ENCODE measurements around the gene PIP5KL1. TPM values are rescaled to one million over a fixed set of nuclear protein-coding genes. Genes with fewer than 3 reads are reported as not detected.

PIP5KL1 gene
- total and polyA plus RNA-seq, 8 donors, result 0.50 to 98.0 (median 3.3) TPM; not detected in 1

DNA sequence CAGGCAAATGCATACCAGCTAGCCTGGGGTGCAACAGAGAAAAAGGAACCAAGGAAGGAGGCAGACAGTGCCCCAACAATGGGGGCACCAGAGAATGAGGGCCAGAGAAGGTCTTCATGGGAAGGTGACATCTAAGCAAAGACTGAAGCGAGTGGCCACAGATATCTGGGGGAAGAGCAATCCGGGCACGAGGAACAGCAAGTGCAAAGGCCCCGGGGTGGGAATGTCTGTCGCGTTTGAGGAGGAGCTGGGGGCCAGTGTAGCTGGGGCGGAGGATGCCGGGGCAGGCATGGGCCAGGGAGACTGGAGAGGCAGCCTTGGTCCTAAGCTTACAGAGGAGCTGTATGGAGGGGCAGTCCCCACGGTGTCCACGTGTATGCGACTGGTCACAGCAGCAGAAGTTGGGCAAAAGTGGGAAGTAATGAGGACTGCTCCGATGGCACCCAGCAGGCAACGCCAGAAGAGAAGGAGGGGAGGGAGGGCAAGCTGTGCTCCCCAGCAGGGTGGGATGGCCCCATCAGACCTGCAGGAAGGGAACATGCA, 31.1 kb upstream of the PIP5KL1 start:
- peaks cover 0 to 7% (median 0%) of the 10 kb centered on the region in 4 donors for H3K36me3 ChIP-seq
- no peaks in the 10 kb centered on the region for H3K27me3 ChIP-seq
- no peaks in the 10 kb centered on the region for H3K9me3 ChIP-seq
- DNase-seq, result no peak
- intact Hi-C loops (cut with DNase I; ENCODE audit: low total_unique reads), result no loop called here
- peaks cover 55 to 90% (median 75%) of the 10 kb centered on the region in 4 donors for H3K4me1 ChIP-seq
- TF ChIP-seq, protein P1, sequence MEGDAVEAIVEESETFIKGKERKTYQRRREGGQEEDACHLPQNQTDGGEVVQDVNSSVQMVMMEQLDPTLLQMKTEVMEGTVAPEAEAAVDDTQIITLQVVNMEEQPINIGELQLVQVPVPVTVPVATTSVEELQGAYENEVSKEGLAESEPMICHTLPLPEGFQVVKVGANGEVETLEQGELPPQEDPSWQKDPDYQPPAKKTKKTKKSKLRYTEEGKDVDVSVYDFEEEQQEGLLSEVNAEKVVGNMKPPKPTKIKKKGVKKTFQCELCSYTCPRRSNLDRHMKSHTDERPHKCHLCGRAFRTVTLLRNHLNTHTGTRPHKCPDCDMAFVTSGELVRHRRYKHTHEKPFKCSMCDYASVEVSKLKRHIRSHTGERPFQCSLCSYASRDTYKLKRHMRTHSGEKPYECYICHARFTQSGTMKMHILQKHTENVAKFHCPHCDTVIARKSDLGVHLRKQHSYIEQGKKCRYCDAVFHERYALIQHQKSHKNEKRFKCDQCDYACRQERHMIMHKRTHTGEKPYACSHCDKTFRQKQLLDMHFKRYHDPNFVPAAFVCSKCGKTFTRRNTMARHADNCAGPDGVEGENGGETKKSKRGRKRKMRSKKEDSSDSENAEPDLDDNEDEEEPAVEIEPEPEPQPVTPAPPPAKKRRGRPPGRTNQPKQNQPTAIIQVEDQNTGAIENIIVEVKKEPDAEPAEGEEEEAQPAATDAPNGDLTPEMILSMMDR (IDR thresholded peaks at IDR 0.05), result no peak
- TF ChIP-seq EP300 (IDR thresholded peaks at IDR 0.05), result no peak
- TF ChIP-seq POLR2AphosphoS5 (IDR thresholded peaks at IDR 0.05), result no peak
- TF ChIP-seq POLR2A (IDR thresholded peaks at IDR 0.05), result no peak
- no peak overlapping the region for H3K4me3 ChIP-seq
- H3K27ac ChIP-seq, result peak overlapping the region in 4 of 5 donors; percentile 63 to 99 (median 96)
- 93 to 95% (median 94%) methylated on average over 13 of the region's 13 CpGs for WGBS, 5 donors

DNA sequence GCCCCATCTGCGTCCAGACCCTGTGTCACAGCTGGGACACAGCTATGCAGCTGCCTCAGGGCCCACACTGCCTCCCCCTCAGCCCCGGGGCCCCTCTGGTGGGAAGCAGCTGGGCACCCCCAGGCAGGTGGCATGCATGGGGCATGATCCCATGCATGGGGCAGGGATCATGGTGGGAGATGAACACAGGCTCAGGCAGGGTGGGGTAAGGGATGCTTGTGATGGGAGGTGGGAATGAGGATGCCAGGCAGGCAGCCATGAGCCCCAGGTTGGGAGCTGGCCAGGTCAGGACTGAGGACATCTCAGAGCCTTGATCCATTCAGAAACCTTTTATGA, 30.5 kb upstream of the PIP5KL1 start:
- Histone ChIP-seq H3K36me3 (peaks cover 0 to 7% (median 0%) of the 10 kb centered on the region in 4 donors), H3K27ac (peak overlapping the region; percentile 12 to 99 (median 94)), H3K4me3 (no peak overlapping the region), H3K9me3 (no peaks in the 10 kb centered on the region), H3K27me3 (no peaks in the 10 kb centered on the region), H3K4me1 (peaks cover 55 to 90% (median 72%) of the 10 kb centered on the region in 4 donors)
- intact Hi-C loops (cut with DNase I; ENCODE audit: low total_unique reads), result no loop called here
- TF ChIP-seq POLR2AphosphoS5 (IDR thresholded peaks at IDR 0.05), result no peak
- TF ChIP-seq POLR2A (IDR thresholded peaks at IDR 0.05), result no peak
- TF ChIP-seq, protein P1 (IDR thresholded peaks at IDR 0.05), result no peak
- no peak for TF ChIP-seq EP300 (IDR thresholded peaks at IDR 0.05)
- DNase-seq, result no peak
- WGBS, 5 donors, result 40 to 96% (median 92%) methylated on average over 1 to 2 of the region's 2 CpGs

DNA sequence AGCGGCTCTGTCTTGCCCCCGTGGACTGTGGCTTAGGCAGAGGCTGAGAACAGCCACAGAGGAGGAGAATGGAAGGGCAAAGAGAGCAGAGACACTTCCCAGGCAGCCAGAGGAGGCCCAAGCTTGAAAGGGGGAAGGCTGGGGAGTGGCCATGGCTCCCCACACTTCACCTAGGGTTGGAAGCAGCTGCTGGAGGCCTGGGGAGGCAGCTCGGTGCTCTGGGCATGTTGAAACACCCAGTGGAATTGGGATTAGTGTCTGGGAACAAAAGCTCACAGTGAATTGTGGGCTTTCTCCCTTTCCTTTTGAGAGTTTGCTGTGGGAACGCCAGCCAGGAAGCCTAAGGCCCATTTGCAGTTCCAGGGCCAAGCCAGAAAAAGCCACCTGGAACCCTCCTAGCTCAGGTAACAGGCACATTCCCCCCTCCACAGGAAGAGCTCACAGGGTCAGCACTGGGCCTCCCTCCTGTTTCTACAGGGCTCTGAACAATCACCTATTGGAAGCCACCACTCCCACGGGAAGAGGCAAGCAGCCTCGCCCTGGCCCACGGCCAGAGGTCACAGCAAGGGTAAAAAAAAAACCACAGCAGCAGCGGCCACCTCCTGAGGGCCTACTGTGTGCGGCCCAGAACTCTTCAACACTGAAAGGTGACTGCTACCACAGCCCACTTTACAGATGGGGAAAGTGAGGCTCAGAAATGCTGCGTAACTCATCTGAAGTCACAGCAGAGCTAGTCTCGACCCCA, 30.0 kb upstream of the PIP5KL1 start:
- WGBS, 5 donors, result 32 to 45% (median 43%) methylated on average over 10 to 11 of the region's 11 CpGs
- Histone ChIP-seq H3K4me1 (peaks cover 55 to 90% (median 71%) of the 10 kb centered on the region in 4 donors), H3K4me3 (no peak overlapping the region), H3K27ac (peak overlapping the region; percentile 12 to 99 (median 94)), H3K9me3 (no peaks in the 10 kb centered on the region), H3K36me3 (peaks cover 0 to 7% (median 0%) of the 10 kb centered on the region in 4 donors), H3K27me3 (no peaks in the 10 kb centered on the region)
- DNase-seq, result peak in 1 of 2 donors; percentile 61
- intact Hi-C loops (cut with DNase I; ENCODE audit: low total_unique reads), result no loop called here
- TF ChIP-seq POLR2A (IDR thresholded peaks at IDR 0.05) (no peak), EP300 (IDR thresholded peaks at IDR 0.05) (no peak)

DNA sequence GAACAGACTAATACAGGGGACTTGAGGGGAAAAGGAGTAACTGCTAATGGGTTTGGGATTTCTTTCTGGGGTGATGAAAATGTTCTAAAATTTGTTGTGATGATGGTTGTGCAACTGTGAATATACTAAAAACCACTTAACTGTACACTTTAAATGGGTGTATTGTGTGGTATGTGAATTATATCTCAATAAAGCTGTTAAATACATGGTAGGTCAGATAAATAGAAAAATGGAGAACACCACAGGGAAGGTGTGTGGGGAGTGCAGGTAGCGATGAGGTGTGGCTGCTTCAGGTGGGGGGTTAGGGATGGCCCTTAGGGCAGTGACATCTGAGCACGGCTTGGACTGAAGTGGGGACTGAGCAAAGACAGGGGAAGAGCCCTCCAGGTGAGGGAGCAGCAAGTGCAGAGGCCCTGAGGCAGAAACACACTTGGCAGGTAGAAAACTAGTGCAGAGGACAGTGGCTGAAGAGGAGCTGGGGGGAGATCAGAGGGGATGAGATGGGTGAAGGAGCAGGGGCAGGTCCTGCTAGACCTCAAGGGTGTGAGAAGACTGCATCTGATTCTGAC, 29.3 kb upstream of the PIP5KL1 start:
- TF ChIP-seq POLR2A (IDR thresholded peaks at IDR 0.05), result no peak
- no peak for TF ChIP-seq EP300 (IDR thresholded peaks at IDR 0.05)
- TF ChIP-seq POLR2AphosphoS5 (IDR thresholded peaks at IDR 0.05), result no peak
- TF ChIP-seq, protein P1 (IDR thresholded peaks at IDR 0.05), result no peak
- Histone ChIP-seq H3K27ac (peak overlapping the region; percentile 12 to 99 (median 94)), H3K4me3 (no peak overlapping the region), H3K36me3 (peaks cover 0 to 7% (median 0%) of the 10 kb centered on the region in 4 donors), H3K4me1 (peaks cover 56 to 90% (median 71%) of the 10 kb centered on the region in 4 donors), H3K9me3 (no peaks in the 10 kb centered on the region), H3K27me3 (no peaks in the 10 kb centered on the region)
- DNase-seq, result no peak
- WGBS, 5 donors, result 85 to 92% (median 85%) methylated on average over 2 of the region's 2 CpGs
- intact Hi-C loops (cut with DNase I; ENCODE audit: low total_unique reads), result no loop called here
